HepG2 (cell line): Measurements from ENCODE around the gene ZNF3. TPM values are rescaled to one million over a fixed set of nuclear protein-coding genes. Genes with fewer than 3 reads are reported as not detected.
A peak's percentile ranks its signal among the peaks of the same experiment; 100 is the strongest.

Experiments used
- CBX5 ChIP-seq: sonication (generic); formaldehyde crosslinking; IDR thresholded peaks from 2 replicates; pipeline ENCODE4 v1.4.0; 2020; ENCODE audit warnings: missing genetic modification reagents, borderline replicate concordance
- CHCHD3 ChIP-seq: sonication (generic); formaldehyde crosslinking; IDR thresholded peaks from 2 replicates; pipeline ENCODE4 v1.8.0; 2022; ENCODE audit warnings: mild to moderate bottlenecking, missing genetic modification reagents, moderate library complexity
- GABPB1 ChIP-seq: IDR thresholded peaks from 2 replicates; pipeline ENCODE4 v1.6.1; 2016; ENCODE audit warnings: mild to moderate bottlenecking, missing genetic modification reagents, moderate library complexity, missing compliant biosample characterization
- GFI1 ChIP-seq: sonication (generic); formaldehyde crosslinking; IDR thresholded peaks from 2 replicates; pipeline ENCODE4 v1.5.0; 2020; ENCODE audit warnings: missing genetic modification reagents, mild to moderate bottlenecking, borderline replicate concordance
- HIVEP1 ChIP-seq: sonication (generic); formaldehyde crosslinking; IDR thresholded peaks from 2 replicates; pipeline ENCODE4 v1.4.0; 2020; ENCODE audit warnings: mild to moderate bottlenecking, missing genetic modification reagents
- MED1 ChIP-seq: sonication (generic); formaldehyde crosslinking; IDR thresholded peaks from 2 replicates; pipeline ENCODE4 v1.4.0; 2020; ENCODE audit warnings: missing genetic modification reagents
- NCOA5 ChIP-seq: sonication (generic); formaldehyde crosslinking; IDR thresholded peaks from 2 replicates; pipeline ENCODE4 v1.4.0; 2020; ENCODE audit warnings: missing genetic modification reagents
- RFXANK ChIP-seq: IDR thresholded peaks from 2 replicates; pipeline ENCODE4 v1.6.1; 2016
- SIN3A ChIP-seq: IDR thresholded peaks from 2 replicates; pipeline ENCODE4 v1.6.1; 2011; ENCODE audit warnings: low read depth, mild to moderate bottlenecking, control low read depth, low read length, borderline replicate concordance
- SMC3 ChIP-seq: IDR thresholded peaks from 2 replicates; pipeline ENCODE4 v1.6.1; 2011; ENCODE audit warnings: low read length, improper control_type of control experiment
- ZBTB33 ChIP-seq: sonication (generic); formaldehyde crosslinking; IDR thresholded peaks from 2 replicates; pipeline ENCODE4 v1.4.0; 2020; ENCODE audit warnings: missing genetic modification reagents
- ZBTB4 ChIP-seq: sonication (generic); formaldehyde crosslinking; IDR thresholded peaks from 2 replicates; pipeline ENCODE4 v1.4.0; 2020; ENCODE audit warnings: missing genetic modification reagents, mild to moderate bottlenecking, borderline replicate concordance
- ZFAT ChIP-seq: sonication (generic); formaldehyde crosslinking; conservative IDR thresholded peaks from 2 replicates; pipeline ENCODE4 v1.8.1; 2023; ENCODE audit warnings: missing genetic modification reagents, inconsistent platforms
- ZNF296 ChIP-seq: sonication (generic); formaldehyde crosslinking; conservative IDR thresholded peaks from 2 replicates; pipeline ENCODE4 v1.5.0; 2020; ENCODE audit warnings: mild to moderate bottlenecking, missing genetic modification reagents
- ZNF3 ChIP-seq: IDR thresholded peaks from 2 replicates; pipeline ENCODE4 v1.7.0; 2017; ENCODE audit warnings: inconsistent platforms
- ZNF597 ChIP-seq: sonication (generic); formaldehyde crosslinking; IDR thresholded peaks from 2 replicates; pipeline ENCODE4 v1.5.0; 2020; ENCODE audit warnings: missing genetic modification reagents
- polyA plus RNA-seq, 8 experiments: library from polyadenylated mRNA; depleted of rRNA in 3 of 8; stranded (reverse) in 7 of 8; unstranded in 1 of 8; fragments of >200 nt; fragmentation: Illumina TruSeq in 4 of 8; extraction: Trizol in 4 of 8; gene quantifications; 2 replicates each; pipeline versions ENCODE4 v1.2.1 to v1.2.3, GENCODE V29; 2011 to 2016; ENCODE audit warnings: low read depth in 4 of 8, missing spikeins in 1 of 8, mixed read lengths in 1 of 8; ENCODE audit not compliant: insufficient read depth in 1 of 8
- total RNA-seq, 5 experiments: library from RNA; depleted of rRNA; stranded (reverse); fragments of >200 nt; fragmentation: Illumina TruSeq; extraction: Trizol; gene quantifications; 2 replicates each; pipeline ENCODE4 v1.2.3, GENCODE V29; 2016; ENCODE audit warnings: low read depth in 1 of 5
- TF ChIP-seq, protein P1 (sequence below): sonication (generic); formaldehyde crosslinking; IDR thresholded peaks from 2 replicates; pipeline ENCODE4 v1.8.1; 2023; ENCODE audit warnings: missing genetic modification reagents, mild to moderate bottlenecking, borderline replicate concordance
- TF ChIP-seq, protein P2 (sequence below): sonication (generic); formaldehyde crosslinking; conservative IDR thresholded peaks from 2 replicates; pipeline ENCODE4 v1.8.1; 2023; ENCODE audit warnings: missing genetic modification reagents
- TF ChIP-seq, protein P3 (sequence below): sonication (generic); formaldehyde crosslinking; IDR thresholded peaks from 2 replicates; pipeline ENCODE4 v1.4.0; 2020; ENCODE audit warnings: missing genetic modification reagents

The ZNF3 gene
- total and polyA plus RNA-seq, 2 of the 13 experiments (the other 11 are each of a cell fraction or from before 2014, with no cell fraction given): 33.7 to 56.9 TPM

DNA sequence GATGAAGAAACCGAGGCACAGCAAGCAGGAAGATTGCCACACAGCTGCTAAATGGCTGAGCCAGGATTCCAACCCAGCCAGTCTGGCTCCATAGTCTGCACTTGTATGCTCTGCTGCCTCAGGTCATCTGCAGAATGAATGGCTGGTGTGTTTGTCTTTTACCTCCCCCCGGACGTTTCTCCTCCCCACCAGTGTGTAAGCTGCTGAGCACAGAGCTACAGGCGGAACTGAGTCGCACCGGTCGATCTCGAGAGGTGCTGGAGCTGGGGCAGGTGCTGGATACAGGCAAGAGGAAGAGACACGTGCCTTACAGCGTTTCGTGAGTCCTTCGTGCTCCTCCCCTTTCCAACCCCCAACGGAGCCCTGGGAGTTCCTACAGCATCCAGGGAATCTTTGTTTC lies 40.5 kb upstream of the ZNF3 start (continued):
- TF ChIP-seq ZBTB33 (no peak), ZNF3 (no peak), GFI1 (CRISPR knock-in tag) (no peak), SIN3A (peak; percentile 65; the same call in 1 of the 2 replicates), MED1 (peak; percentile 52; the same call in 1 of the 2 replicates), SMC3 (no peak), ZBTB4 (CRISPR knock-in tag) (no peak), CBX5 (CRISPR knock-in tag) (peak; percentile 75), RFXANK (CRISPR knock-in tag) (no peak), ZFAT (CRISPR knock-in tag) (no peak), CHCHD3 (no peak), GABPB1 (peak; percentile 23; the same call in 1 of the 2 replicates), HIVEP1 (no peak), NCOA5 (CRISPR knock-in tag) (no peak), ZNF597 (CRISPR knock-in tag) (no peak), ZNF296 (CRISPR knock-in tag) (no peak)
- TF ChIP-seq, protein P1, sequence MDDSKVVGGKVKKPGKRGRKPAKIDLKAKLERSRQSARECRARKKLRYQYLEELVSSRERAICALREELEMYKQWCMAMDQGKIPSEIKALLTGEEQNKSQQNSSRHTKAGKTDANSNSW: no peak
- TF ChIP-seq, protein P2, sequence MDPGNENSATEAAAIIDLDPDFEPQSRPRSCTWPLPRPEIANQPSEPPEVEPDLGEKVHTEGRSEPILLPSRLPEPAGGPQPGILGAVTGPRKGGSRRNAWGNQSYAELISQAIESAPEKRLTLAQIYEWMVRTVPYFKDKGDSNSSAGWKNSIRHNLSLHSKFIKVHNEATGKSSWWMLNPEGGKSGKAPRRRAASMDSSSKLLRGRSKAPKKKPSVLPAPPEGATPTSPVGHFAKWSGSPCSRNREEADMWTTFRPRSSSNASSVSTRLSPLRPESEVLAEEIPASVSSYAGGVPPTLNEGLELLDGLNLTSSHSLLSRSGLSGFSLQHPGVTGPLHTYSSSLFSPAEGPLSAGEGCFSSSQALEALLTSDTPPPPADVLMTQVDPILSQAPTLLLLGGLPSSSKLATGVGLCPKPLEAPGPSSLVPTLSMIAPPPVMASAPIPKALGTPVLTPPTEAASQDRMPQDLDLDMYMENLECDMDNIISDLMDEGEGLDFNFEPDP: no peak
- TF ChIP-seq, protein P3, sequence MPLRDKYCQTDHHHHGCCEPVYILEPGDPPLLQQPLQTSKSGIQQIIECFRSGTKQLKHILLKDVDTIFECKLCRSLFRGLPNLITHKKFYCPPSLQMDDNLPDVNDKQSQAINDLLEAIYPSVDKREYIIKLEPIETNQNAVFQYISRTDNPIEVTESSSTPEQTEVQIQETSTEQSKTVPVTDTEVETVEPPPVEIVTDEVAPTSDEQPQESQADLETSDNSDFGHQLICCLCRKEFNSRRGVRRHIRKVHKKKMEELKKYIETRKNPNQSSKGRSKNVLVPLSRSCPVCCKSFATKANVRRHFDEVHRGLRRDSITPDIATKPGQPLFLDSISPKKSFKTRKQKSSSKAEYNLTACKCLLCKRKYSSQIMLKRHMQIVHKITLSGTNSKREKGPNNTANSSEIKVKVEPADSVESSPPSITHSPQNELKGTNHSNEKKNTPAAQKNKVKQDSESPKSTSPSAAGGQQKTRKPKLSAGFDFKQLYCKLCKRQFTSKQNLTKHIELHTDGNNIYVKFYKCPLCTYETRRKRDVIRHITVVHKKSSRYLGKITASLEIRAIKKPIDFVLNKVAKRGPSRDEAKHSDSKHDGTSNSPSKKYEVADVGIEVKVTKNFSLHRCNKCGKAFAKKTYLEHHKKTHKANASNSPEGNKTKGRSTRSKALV (CRISPR knock-in tag): no peak
